OCI-LY1 (cell line): ENCODE data around the gene DPH1.
A peak's percentile ranks its signal among the peaks of the same experiment; 100 is the strongest.

Source experiments
- H2AFZ ChIP-seq: fragments of 200-600 bp; sonication (generic), shearing (Covaris generic); 2 replicates; pipeline ENCODE4 v1.6.0; 2014; ENCODE audit warnings: antibody characterized with exemption, mild to moderate bottlenecking, low read length
- H3F3A ChIP-seq: fragments of 200-600 bp; sonication (generic), shearing (Covaris generic); 2 replicates; pipeline ENCODE4 v1.6.0; 2014; ENCODE audit warnings: mild to moderate bottlenecking, antibody characterized with exemption, low read length, moderate library complexity; ENCODE audit not compliant: insufficient read depth
- H3K27ac ChIP-seq: fragments of 200-600 bp; sonication (generic); 2 replicates; pipeline ENCODE4 v1.5.1; 2014; ENCODE audit warnings: low read length, mixed run types, mild to moderate bottlenecking, low read depth; ENCODE audit not compliant: poor library complexity, severe bottlenecking
- H3K27me3 ChIP-seq: fragments of 200-600 bp; sonication (generic); 2 replicates; pipeline ENCODE4 v1.6.0; 2014; ENCODE audit warnings: antibody characterized with exemption, mild to moderate bottlenecking, low read length, moderate library complexity; ENCODE audit not compliant: insufficient read depth
- H3K36me3 ChIP-seq: fragments of 200-600 bp; sonication (generic); 2 replicates; pipeline ENCODE4 v1.6.1; 2014; ENCODE audit warnings: mild to moderate bottlenecking, antibody characterized with exemption, low read length, moderate library complexity, mixed read lengths; ENCODE audit not compliant: insufficient read depth
- H3K4me1 ChIP-seq: fragments of 200-600 bp; sonication (generic); 2 replicates; pipeline ENCODE4 v1.5.1; 2014; ENCODE audit warnings: mild to moderate bottlenecking, low read length, moderate library complexity; ENCODE audit not compliant: insufficient read depth, severe bottlenecking
- H3K4me2 ChIP-seq: fragments of 200-600 bp; sonication (generic), shearing (Covaris generic); 2 replicates; pipeline ENCODE4 v1.6.1; 2014; ENCODE audit warnings: low read length
- H3K4me3 ChIP-seq: fragments of 200-600 bp; sonication (generic); 2 replicates; pipeline ENCODE4 v1.5.1; 2014; ENCODE audit warnings: low read length, low read depth, mild to moderate bottlenecking, mixed read lengths; ENCODE audit not compliant: poor library complexity, severe bottlenecking
- H3K79me2 ChIP-seq: fragments of 200-600 bp; shearing (Covaris generic); 2 replicates; pipeline ENCODE4 v1.6.1; 2016; ENCODE audit warnings: mixed run types, low read length, mixed read lengths; ENCODE audit not compliant: insufficient read depth
- H3K9ac ChIP-seq: fragments of 200-600 bp; sonication (generic), shearing (Covaris generic); 2 replicates; pipeline ENCODE4 v1.6.1; 2014; ENCODE audit warnings: mild to moderate bottlenecking, low read length, mixed read lengths
- H3K9me2 ChIP-seq: fragments of 200-600 bp; sonication (generic), shearing (Covaris generic); 2 replicates; pipeline ENCODE4 v1.6.1; 2014; ENCODE audit warnings: low read depth, mild to moderate bottlenecking, low read length, mixed read lengths
- H3K9me3 ChIP-seq: fragments of 200-600 bp; shearing (Covaris generic); 2 replicates; pipeline ENCODE4 v1.6.1; 2014; ENCODE audit warnings: low read length, mixed read lengths
- H4K20me1 ChIP-seq: fragments of 200-600 bp; sonication (generic), shearing (Covaris generic); 2 replicates; pipeline ENCODE4 v1.6.0; 2016; ENCODE audit warnings: mild to moderate bottlenecking, low read length; ENCODE audit not compliant: insufficient read depth
- EZH2 ChIP-seq: fragments of 200-600 bp; sonication (generic), shearing (Covaris generic); IDR thresholded peaks from 2 replicates; pipeline ENCODE4 v1.8.0; 2017; ENCODE audit warnings: borderline replicate concordance, mixed run types, mild to moderate bottlenecking, antibody characterized with exemption, low read length, moderate library complexity, mixed read lengths
- TF ChIP-seq, protein P1 (sequence below): fragments of 200-600 bp; sonication (generic), shearing (Covaris generic); IDR thresholded peaks from 2 replicates; pipeline ENCODE4 v1.5.1; 2017; ENCODE audit warnings: mild to moderate bottlenecking, antibody characterized with exemption, low read length, moderate library complexity, mixed read lengths

The DPH1 gene

DNA sequence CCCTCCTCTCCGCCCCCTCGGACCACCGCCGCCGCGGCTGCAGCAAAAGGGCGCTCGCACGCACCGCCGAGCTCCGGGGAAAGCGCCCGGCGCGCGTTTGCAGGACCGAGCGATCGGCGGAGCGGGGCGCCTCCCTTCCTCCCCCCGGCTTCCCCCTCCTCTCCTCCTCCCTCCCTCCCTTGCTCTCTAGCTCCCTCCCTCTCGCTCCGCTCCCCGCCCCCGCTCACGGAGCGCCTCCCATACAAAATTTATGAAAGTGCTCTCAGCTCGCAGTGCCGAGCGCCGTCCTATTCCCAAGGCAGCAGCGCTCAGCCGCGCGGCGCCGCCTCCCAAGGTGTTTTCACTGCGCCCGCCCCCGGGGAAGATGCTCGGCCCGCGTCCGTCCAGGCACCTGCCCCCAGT is 4.7 kb upstream of the DPH1 start, which contains the start of gene RTN4RL1:
RTN4RL1 (minus strand) TSS at position 115 of the 402 bp plus-strand sequence. CDS start 469 bp downstream, outside the sequence.
- no peaks in the 10 kb centered on the region for H3K9me2 ChIP-seq
- TF ChIP-seq, protein P1, sequence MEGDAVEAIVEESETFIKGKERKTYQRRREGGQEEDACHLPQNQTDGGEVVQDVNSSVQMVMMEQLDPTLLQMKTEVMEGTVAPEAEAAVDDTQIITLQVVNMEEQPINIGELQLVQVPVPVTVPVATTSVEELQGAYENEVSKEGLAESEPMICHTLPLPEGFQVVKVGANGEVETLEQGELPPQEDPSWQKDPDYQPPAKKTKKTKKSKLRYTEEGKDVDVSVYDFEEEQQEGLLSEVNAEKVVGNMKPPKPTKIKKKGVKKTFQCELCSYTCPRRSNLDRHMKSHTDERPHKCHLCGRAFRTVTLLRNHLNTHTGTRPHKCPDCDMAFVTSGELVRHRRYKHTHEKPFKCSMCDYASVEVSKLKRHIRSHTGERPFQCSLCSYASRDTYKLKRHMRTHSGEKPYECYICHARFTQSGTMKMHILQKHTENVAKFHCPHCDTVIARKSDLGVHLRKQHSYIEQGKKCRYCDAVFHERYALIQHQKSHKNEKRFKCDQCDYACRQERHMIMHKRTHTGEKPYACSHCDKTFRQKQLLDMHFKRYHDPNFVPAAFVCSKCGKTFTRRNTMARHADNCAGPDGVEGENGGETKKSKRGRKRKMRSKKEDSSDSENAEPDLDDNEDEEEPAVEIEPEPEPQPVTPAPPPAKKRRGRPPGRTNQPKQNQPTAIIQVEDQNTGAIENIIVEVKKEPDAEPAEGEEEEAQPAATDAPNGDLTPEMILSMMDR, result no peak
- TF ChIP-seq EZH2, result no peak
- no peaks in the 10 kb centered on the region for H3K9me3 ChIP-seq
- no peak within 1 kb of the TSS for H3K9ac ChIP-seq
- no peaks in the 10 kb centered on the region for H4K20me1 ChIP-seq
- peak within 1 kb of the TSS; percentile 59; the same call in 1 of the 2 replicates for H3K4me2 ChIP-seq
- H3K36me3 ChIP-seq, result no peaks in the 10 kb centered on the region
- peak within 1 kb of the TSS; percentile 31 for H3K4me3 ChIP-seq
- H3K27me3 ChIP-seq, result peaks cover 22% of the 10 kb centered on the region
- no peaks in the 10 kb centered on the region for H3K79me2 ChIP-seq
- no peak within 1 kb of the TSS for H2AFZ ChIP-seq
- H3K4me1 ChIP-seq, result peaks cover 4% of the 10 kb centered on the region
- H3K27ac ChIP-seq, result no peak within 1 kb of the TSS
- no peaks in the 10 kb centered on the region for H3F3A ChIP-seq

DNA sequence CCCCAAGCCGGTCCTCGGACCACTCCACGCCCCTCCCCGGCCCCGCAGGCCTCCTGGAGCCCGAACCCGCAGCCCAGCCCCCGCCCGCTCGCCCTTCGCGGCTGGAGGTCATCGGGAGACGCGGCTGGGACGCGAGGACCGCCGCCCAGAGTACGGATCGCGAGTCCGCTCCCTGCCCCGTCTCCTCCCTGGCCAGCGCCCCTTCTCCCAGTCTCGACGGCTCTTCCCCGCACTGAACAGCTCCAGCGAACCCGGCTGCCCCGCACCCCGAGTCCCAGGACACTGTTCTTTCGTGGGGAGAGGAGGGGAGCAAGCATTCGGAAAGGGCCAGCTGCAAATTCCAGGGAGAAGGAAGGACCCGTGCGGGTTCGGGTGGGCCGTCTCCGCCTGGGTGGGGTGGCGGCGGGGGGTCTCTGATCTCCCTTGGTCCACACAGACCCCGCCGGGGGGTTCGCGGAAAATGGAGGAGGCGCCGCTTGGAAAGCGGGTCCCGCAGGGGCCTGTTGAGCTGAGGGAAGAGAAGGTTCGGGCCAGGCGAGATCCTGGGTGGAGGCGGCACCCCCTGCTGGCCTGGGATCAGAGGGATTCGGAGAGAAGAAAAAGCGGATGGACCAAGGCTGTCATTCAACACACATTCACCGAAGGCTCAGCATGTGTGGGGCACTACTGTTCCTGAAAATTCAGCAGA is 4.2 kb upstream of the DPH1 start:
- no peaks in the 10 kb centered on the region for H4K20me1 ChIP-seq
- peak overlapping the region; percentile 59; the same call in 1 of the 2 replicates for H3K4me2 ChIP-seq
- H3K36me3 ChIP-seq, result no peaks in the 10 kb centered on the region
- TF ChIP-seq, protein P1, result no peak
- no peak for TF ChIP-seq EZH2
- peaks cover 6% of the 10 kb centered on the region for H3K4me1 ChIP-seq
- peaks cover 22% of the 10 kb centered on the region for H3K27me3 ChIP-seq
- no peak overlapping the region for H3K9ac ChIP-seq
- no peak overlapping the region for H3K27ac ChIP-seq
- no peak overlapping the region for H2AFZ ChIP-seq
- H3F3A ChIP-seq, result no peaks in the 10 kb centered on the region
- H3K9me3 ChIP-seq, result no peaks in the 10 kb centered on the region
- H3K79me2 ChIP-seq, result no peaks in the 10 kb centered on the region
- H3K4me3 ChIP-seq, result peak overlapping the region; percentile 31
- H3K9me2 ChIP-seq, result no peaks in the 10 kb centered on the region

DNA sequence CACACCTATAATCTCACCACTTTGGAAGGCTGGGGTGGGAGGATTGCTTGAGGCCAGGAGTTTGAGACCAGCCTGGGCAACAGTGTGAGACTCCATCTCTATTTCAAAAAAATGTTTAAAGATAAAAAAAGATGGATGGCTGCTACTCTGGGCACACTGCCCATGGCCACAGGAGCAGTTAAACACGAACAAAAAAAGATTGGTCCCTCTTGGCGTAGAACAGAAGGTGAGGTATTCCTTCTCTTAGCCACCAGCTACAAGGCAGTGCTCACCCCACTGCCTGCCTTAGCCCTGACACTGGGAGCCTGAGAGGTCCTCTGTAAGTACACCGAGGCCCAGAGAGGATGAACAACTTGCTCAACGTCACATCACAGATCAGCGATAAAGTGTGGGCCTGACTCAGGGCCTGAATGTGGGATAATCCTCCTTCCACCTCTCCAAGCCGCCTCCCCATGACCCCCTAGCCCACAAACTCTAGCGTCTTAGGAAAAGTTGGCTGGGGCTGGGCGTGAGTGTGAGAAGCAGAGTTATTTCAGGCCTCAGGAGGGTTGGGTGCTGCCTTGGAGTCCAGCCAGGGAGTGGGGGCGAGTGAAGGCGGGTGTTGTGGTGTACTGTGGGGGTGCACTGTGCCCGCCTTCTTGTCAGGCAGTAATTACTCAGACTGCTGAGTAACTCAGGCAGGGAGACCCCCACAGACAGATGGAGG is 2.3 kb upstream of the DPH1 start:
- no peak overlapping the region for H3K9ac ChIP-seq
- peaks cover 22% of the 10 kb centered on the region for H3K27me3 ChIP-seq
- H3K4me1 ChIP-seq, result peaks cover 16% of the 10 kb centered on the region
- no peak overlapping the region for H3K27ac ChIP-seq
- no peaks in the 10 kb centered on the region for H3K9me3 ChIP-seq
- no peaks in the 10 kb centered on the region for H3K36me3 ChIP-seq
- H4K20me1 ChIP-seq, result no peaks in the 10 kb centered on the region
- H2AFZ ChIP-seq, result no peak overlapping the region
- no peak overlapping the region for H3K4me2 ChIP-seq
- H3K79me2 ChIP-seq, result no peaks in the 10 kb centered on the region
- H3F3A ChIP-seq, result no peaks in the 10 kb centered on the region
- TF ChIP-seq EZH2, result no peak
- TF ChIP-seq, protein P1, result no peak
- H3K9me2 ChIP-seq, result no peaks in the 10 kb centered on the region
- no peak overlapping the region for H3K4me3 ChIP-seq
